Inflammatory macrophage (primary cell): ENCODE measurements around the gene MYLIP.

Experiments used
- DNase-seq, 2 donors: peaks; one replicate each; pipeline ENCODE4 v3.0.0-alpha.2; 2020 to 2022

Gene MYLIP

DNA sequence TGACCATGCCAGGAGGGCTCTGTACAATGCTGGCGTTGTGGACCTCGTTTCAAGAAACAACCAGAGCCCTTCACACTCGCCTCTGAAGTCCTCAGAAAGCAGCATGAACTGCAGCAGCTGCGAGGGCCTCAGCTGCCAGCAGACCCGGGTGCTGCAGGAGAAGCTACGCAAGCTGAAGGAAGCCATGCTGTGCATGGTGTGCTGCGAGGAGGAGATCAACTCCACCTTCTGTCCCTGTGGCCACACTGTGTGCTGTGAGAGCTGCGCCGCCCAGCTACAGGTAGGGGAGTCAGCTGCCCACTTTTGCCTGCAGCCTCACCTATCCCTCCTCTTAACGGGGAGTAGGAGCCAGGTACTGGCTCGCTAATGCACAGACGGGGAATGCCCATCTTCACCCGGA, 16.2 kb downstream of the MYLIP start:
- DNase-seq = no peak

GRCh38 chr6:16146028-16146427, 17.1 kb downstream of the MYLIP start:
- no peak for DNase-seq

DNA sequence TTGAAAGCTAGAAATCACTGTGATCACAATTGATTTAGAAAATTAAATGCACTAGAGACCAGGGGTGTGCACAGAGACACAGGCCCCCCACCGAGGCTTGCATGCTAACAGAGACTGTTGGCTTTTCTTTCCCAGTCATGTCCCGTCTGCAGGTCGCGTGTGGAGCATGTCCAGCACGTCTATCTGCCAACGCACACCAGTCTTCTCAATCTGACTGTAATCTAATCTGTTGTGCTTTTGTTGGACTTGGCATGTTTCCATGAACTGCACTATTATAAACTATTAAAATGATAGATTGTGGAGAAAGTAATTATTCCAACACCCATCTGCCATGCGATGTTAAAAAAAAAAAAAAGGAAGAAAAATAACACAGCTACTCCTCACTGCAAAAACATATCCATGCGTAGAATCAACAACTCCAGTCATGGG, 17.7 kb downstream of the MYLIP start:
- DNase-seq = no peak

DNA sequence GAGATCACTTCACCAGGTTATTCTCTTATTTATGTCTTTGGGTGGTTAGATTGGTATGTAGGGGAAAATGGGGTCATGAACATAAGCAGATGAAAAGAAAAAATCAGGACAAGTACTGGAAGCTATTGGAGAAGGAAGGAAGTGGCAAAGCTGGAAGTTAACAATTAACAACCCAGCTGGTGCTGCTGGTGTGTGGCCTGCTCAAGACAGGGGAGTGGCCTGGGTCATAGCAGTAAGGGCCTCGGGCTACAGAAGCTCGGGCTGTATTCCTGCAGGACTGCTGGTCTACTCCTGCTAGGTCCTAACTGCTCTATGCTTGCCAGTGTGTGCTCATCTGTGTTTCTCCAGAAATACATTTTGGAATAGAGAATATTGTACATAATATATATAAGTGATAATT, 19.6 kb downstream of the MYLIP start:
- DNase-seq = no peak

GRCh38 chr6:16149305-16149704, 20.4 kb downstream of the MYLIP start:
- no peak for DNase-seq

- DNase-seq = no peak
These were observed 21.2 kb downstream of the MYLIP start for GRCh38 chr6:16150098-16150497.

- no peak for DNase-seq
These were observed 24.4 kb downstream of the MYLIP start for GRCh38 chr6:16153211-16153820.

- DNase-seq = no peak
These were observed 26.0 kb downstream of the MYLIP start for GRCh38 chr6:16154904-16155303.

GRCh38 chr6:16157492-16157891, 28.6 kb downstream of the MYLIP start:
- DNase-seq = no peak

DNA sequence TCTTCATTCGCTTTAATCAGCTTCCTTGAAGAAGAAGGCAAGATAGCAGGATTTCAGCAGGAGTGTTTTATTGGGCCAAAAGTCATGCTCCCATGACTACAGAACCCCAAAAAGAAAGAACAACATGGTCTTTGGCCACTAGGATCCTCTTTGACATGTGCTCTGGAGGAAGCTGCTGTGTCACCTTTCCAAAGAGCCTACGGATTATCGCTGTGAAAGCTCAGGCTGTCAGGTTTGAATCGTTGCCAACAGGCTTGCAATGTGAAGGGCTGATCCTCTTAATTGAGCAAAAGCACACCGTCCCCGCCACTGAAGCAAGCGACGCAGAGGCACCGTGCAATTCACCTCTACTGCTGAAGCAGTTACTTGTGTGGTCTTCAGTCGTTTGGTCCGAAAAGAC, 29.0 kb downstream of the MYLIP start:
- DNase-seq = no peak

DNA sequence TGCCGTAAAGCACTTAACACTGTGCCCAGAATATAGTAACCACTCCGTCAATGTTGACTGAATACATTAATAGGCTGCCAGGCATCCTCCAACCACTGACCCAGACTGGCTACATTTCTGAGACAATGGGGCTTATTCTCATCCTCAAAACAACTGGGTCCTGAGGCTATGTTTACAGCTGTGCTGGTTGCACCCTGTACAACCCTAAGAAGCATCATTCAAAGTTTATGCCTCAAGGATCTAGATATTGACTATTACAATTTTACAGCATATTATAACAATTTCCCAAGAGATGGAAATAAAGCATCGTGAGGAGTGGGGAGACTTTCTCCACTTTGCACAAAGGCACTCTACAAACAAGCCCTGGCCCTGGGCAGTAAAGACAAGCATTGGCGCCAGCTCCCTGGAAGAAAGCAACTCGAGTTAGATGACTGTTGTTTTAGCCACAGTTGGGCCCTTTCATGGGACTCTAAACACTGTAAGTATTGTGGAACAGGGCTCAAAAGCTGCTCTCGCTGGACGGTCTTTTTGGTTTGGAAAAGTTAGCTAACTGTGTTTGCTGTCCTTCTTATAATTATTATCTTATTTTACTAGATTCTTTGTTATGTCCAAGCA, 30.2 kb downstream of the MYLIP start:
- DNase-seq = no peak

DNA sequence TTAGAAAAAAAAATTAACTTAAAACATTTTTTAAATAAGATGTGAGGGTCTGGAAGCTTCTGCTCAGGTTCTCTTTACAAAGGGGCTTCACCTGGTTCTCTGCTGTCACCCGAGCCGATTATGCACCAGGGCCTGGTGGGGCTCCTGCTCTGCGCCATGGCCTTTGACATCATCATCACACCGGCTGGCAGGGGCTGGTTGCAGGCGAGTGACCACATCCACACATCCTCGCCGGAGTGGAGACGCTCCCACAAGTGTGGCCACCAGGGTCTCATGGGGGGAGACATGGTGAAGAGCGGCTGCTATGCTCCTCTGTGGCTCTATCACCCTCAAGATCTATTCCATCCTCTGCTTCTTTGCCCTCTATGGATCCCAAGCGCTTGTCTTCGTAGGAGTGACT, 31.9 kb downstream of the MYLIP start:
- no peak for DNase-seq

DNA sequence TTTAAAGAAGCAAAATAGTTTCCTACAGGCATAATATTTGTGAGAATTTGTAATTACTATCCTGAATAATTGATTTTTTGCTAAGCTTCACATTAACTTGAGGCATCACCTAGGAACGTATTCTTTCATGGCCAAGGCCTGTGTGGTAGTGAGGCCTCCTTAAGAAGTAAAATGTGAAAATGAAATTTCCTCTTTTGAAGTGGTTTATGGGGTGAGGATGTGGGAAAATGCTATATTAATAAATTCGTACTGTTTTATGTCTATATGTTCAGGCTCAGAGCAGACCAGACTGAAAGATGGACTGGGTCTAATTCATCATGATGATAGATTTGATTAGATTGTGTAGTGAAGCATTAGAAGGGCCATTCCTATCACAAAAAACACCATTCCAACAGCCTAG, 33.1 kb downstream of the MYLIP start:
- no peak for DNase-seq

GRCh38 chr6:16163066-16163465, 34.2 kb downstream of the MYLIP start:
- DNase-seq = no peak

DNA sequence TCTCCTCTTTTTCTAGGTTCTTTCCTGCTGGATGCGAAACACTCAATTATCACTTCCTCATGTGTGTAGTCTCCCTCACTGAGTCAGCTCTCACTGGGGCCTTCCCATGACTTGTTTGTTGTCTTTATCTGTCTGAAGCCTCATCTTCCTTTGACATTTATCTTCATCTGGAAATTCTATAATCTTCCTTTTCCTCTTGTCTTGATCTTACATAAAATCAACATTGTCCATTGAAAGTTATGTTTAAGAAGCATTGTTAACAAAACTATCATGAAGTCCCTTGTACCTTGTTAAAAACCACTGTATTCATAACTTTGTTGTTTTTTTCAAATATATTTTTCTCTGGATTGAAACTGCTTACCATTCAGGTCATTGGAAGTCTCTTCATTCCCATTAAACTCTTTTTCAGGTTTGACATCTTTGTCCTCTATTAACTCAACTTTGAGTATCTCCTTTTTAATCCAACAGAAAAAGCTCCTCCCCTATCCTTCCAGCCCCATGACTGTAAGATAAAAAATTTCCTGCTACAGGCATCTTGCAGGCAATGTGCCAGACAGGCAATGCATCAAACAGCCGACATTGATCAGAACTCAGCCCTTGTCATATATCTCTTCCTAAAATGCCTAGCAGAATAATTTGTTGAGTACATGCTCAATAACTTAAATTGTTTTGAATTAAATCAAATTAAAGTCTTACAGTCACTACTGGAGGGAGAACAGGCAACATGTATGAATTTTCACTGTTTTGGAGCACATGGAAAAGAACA, 34.8 kb downstream of the MYLIP start:
- peak in 1 of 2 donors; percentile 6 for DNase-seq

GRCh38 chr6:16165641-16166040, 36.8 kb downstream of the MYLIP start:
- no peak for DNase-seq

DNA sequence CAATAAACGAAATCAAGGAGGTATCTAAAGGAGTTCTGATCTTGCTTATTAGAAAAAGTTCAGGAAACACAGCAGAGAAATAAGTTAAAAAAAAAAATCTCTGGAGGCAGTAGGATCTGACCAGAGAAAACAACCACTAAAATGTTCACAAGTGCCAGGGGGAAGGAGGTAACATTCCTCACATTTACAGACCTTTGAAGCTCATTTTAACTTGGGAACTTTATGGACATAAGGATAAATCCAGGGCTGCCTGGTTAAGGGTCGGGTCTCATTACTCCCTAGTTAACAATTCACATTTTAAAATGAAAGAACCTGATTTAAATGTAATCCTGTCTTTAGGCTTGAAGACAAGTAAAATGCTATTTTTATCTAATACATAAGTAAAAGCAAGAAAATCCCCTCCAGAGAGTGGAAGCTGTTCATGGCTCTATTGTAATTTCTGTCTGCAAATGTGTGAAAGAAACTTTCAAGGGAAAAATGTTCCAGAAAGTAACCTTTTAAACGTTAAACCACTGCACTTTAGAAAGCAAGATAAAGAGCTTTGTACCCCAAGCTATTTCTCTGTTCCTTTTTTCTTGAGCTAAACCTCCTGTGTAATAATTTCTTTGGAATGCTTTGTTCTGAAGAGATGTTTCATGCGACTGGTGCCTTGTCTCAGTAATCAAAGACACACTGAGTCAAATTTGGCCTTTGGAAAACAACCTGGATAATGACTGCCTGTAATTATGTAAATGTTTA, 38.2 kb downstream of the MYLIP start:
- no peak for DNase-seq

DNA sequence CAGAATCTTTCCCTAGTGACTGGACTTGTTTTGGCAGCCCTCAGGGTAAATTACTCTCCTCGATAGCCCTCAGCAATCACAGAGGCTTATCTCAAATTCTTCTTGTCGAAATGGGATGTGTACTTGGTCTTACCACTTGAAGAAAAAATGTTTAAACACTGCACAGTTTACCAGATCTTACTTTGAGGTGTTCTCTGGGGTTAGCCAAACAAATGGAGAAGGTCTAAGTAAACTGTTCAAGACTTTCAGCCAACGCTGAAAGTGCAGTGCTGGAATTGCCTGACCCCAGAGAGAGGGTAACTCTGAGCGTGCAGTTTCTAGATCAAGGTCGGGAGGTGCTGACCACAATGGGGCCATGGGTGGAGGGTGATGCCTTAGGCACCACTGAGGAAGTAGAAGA, 39.2 kb downstream of the MYLIP start:
- DNase-seq = no peak

DNA sequence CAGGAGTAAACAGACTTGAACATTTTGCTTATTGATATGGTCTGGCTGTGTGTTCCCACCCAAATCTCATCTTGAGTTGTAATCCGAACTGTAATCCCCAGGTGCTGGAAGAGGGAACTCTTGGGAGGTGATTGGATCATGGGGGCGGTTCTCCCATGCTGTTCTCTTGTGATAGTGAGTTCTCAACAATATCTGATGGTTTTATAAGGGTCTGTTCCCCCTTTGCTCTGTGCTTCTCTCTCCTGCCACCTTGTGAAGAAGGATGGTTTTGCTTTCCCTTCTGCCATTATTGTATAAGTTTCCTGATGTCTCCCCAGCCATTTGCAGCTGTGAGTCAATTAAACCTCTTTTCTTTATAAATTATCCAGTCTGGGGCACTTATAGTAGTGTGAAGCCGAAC, 40.0 kb downstream of the MYLIP start:
- peak in 1 of 2 donors; percentile 11 for DNase-seq

GRCh38 chr6:16171400-16171799, 42.5 kb downstream of the MYLIP start:
- DNase-seq = no peak

GRCh38 chr6:16173167-16173940, 44.5 kb downstream of the MYLIP start:
- DNase-seq = no peak

DNA sequence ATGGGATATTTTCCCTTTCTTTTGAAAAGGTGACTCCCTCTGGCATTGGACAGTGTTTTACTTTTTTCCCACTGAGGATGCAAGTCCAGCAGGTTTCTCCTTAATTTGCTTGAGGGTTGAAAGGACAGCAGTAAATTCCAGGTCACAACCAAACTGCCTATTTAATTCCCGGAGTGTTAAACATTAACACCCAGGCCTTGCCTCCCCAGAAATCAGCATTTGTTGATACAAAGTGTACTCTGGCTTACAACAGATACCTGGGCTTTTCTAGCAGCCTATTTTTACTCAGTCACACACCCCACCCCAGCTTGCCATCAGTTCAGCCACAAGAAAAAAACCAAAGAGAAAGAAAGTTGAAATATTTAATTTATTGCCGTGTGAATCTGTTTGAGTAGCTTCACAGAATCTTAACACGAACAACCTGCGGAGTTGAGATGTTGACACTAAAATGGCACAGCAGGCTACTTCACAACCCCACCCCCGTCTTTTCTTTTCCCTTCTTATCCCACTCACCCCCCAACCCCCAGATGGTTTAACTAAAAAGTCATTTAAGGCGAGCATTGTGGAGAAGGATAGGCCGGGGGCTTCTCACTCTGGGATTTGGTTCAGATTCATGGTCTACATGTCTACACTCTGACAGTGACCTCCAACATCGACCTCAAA, 45.7 kb downstream of the MYLIP start:
- no peak for DNase-seq
